Osteocyte (in vitro differentiated cells): ENCODE data around the gene FANCC. TPM values are rescaled to one million over a fixed set of nuclear protein-coding genes. Genes with fewer than 3 reads are reported as not detected.

Experiments
- DNase-seq: peaks from one replicate; pipeline ENCODE4 v3.0.0; 2021; ENCODE audit warnings: mixed read lengths; ENCODE audit not compliant: unreplicated experiment; ENCODE audit errors: extremely low spot score
- H3K27ac Mint-ChIP-seq: one replicate; pipeline ENCODE4 v1.8.0; 2021; ENCODE audit warnings: mild to moderate bottlenecking, mixed read lengths; ENCODE audit not compliant: unreplicated experiment
- H3K27me3 Mint-ChIP-seq: one replicate; pipeline ENCODE4 v1.8.0; 2021; ENCODE audit warnings: mixed read lengths; ENCODE audit not compliant: unreplicated experiment
- H3K36me3 Mint-ChIP-seq: one replicate; pipeline ENCODE4 v1.8.0; 2021; ENCODE audit warnings: mixed read lengths; ENCODE audit not compliant: unreplicated experiment
- H3K4me1 Mint-ChIP-seq: one replicate; pipeline ENCODE4 v1.8.0; 2021; ENCODE audit warnings: mixed read lengths; ENCODE audit not compliant: unreplicated experiment
- H3K4me3 Mint-ChIP-seq: one replicate; pipeline ENCODE4 v1.8.0; 2021; ENCODE audit warnings: mild to moderate bottlenecking, moderate library complexity, mixed read lengths; ENCODE audit not compliant: unreplicated experiment
- H3K9me3 Mint-ChIP-seq: one replicate; pipeline ENCODE4 v1.8.0; 2021; ENCODE audit warnings: mixed read lengths; ENCODE audit not compliant: unreplicated experiment
- CTCF ChIP-seq: fragments of 200-600 bp; sonication (generic); IDR thresholded peaks from 2 replicates; pipeline ENCODE4 v1.5.0; 2021; ENCODE audit warnings: antibody characterized with exemption, mild to moderate bottlenecking, moderate library complexity
- total RNA-seq: library from RNA; stranded (reverse); gene quantifications from 2 replicates; pipeline ENCODE4 v1.2.1, GENCODE V29; 2021

Gene FANCC
- total RNA-seq, 1 donor from 2014 or later, result 12.3 TPM

- Mint-ChIP-seq H3K4me3 (no peak overlapping the region), H3K4me1 (peaks cover 27% of the 10 kb centered on the region), H3K27ac (no peak overlapping the region), H3K36me3 (no peaks in the 10 kb centered on the region), H3K27me3 (no peaks in the 10 kb centered on the region), H3K9me3 (no peaks in the 10 kb centered on the region)
- DNase-seq, result no peak
- TF ChIP-seq CTCF, result no peak
Measured at GRCh38 chr9:95307538-95307937, 10.0 kb downstream of the FANCC start.

- H3K4me1 Mint-ChIP-seq, result peaks cover 27% of the 10 kb centered on the region
- no peaks in the 10 kb centered on the region for H3K9me3 Mint-ChIP-seq
- no peak for DNase-seq
- no peak for TF ChIP-seq CTCF
- H3K27ac Mint-ChIP-seq, result no peak overlapping the region
- H3K36me3 Mint-ChIP-seq, result no peaks in the 10 kb centered on the region
- no peaks in the 10 kb centered on the region for H3K27me3 Mint-ChIP-seq
- H3K4me3 Mint-ChIP-seq, result no peak overlapping the region
Measured at GRCh38 chr9:95306819-95307218, 10.7 kb downstream of the FANCC start.

- Mint-ChIP-seq H3K27ac (peak overlapping the region; percentile 42), H3K27me3 (no peaks in the 10 kb centered on the region), H3K36me3 (no peaks in the 10 kb centered on the region), H3K9me3 (no peaks in the 10 kb centered on the region), H3K4me1 (peaks cover 31% of the 10 kb centered on the region), H3K4me3 (no peak overlapping the region)
- no peak for DNase-seq
- no peak for TF ChIP-seq CTCF
Measured at GRCh38 chr9:95305770-95306492, 11.6 kb downstream of the FANCC start.

- peaks cover 43% of the 10 kb centered on the region for H3K4me1 Mint-ChIP-seq
- no peak overlapping the region for H3K4me3 Mint-ChIP-seq
- H3K36me3 Mint-ChIP-seq, result no peaks in the 10 kb centered on the region
- no peak overlapping the region for H3K27ac Mint-ChIP-seq
- H3K27me3 Mint-ChIP-seq, result no peaks in the 10 kb centered on the region
- no peak for TF ChIP-seq CTCF
- H3K9me3 Mint-ChIP-seq, result no peaks in the 10 kb centered on the region
- no peak for DNase-seq
Measured at GRCh38 chr9:95302479-95302878, 15.0 kb downstream of the FANCC start.

GRCh38 chr9:95297760-95298159 lies 19.7 kb downstream of the FANCC start:
- Mint-ChIP-seq H3K27me3 (no peaks in the 10 kb centered on the region), H3K9me3 (no peaks in the 10 kb centered on the region), H3K4me1 (peaks cover 30% of the 10 kb centered on the region), H3K4me3 (no peak overlapping the region), H3K36me3 (no peaks in the 10 kb centered on the region), H3K27ac (peak overlapping the region; percentile 74)
- no peak for TF ChIP-seq CTCF
- DNase-seq, result no peak
